ENCODE data around the gene GPT2. TPM values are rescaled to one million over a fixed set of nuclear protein-coding genes. Genes with fewer than 3 reads are reported as not detected.

The GPT2 gene
- total RNA-seq, 1 donor from 2014 or later = 12.9 TPM

- Mint-ChIP-seq H3K36me3 (ENCODE audit: low read depth) (peaks cover 32% of the 10 kb centered on the region), H3K9me3 (no peaks in the 10 kb centered on the region), H3K4me3 (ENCODE audit: low read depth) (peak overlapping the region; percentile 90), H3K4me1 (ENCODE audit: low read depth) (peaks cover 42% of the 10 kb centered on the region), H3K27me3 (ENCODE audit: low read depth) (no peaks in the 10 kb centered on the region), H3K27ac (peak overlapping the region; percentile 96)
- intact Hi-C loops (cut with micrococcal nuclease) = loop anchor here (2.0 to 10.0 kb wide), 5 partner anchors 63 to 1641 kb away; partner anchors contain the start of genes ITFG1, N4BP1, ORC6 and PHKB
- DNase-seq (ENCODE audit: low spot score) = no peak
Observed at GRCh38 chr16:46973996-46974324, 89.8 kb downstream of the GPT2 start.

GRCh38 chr16:46974352-46974751 lies 90.2 kb downstream of the GPT2 start:
- H3K4me1 Mint-ChIP-seq (ENCODE audit: low read depth) = peaks cover 39% of the 10 kb centered on the region
- H3K36me3 Mint-ChIP-seq (ENCODE audit: low read depth) = peaks cover 28% of the 10 kb centered on the region
- H3K27ac Mint-ChIP-seq = peak overlapping the region; percentile 96
- DNase-seq (ENCODE audit: low spot score) = peak; percentile 16
- peak overlapping the region; percentile 90 for H3K4me3 Mint-ChIP-seq (ENCODE audit: low read depth)
- intact Hi-C loops (cut with micrococcal nuclease) = loop anchor here (2.0 to 10.0 kb wide), 4 partner anchors 62 to 1640 kb away; partner anchors contain the start of genes ITFG1, N4BP1 and PHKB
- H3K9me3 Mint-ChIP-seq = no peaks in the 10 kb centered on the region
- no peaks in the 10 kb centered on the region for H3K27me3 Mint-ChIP-seq (ENCODE audit: low read depth)

GRCh38 chr16:46975165-46975564 lies 91.0 kb downstream of the GPT2 start:
- peak overlapping the region; percentile 96 for H3K27ac Mint-ChIP-seq
- H3K4me3 Mint-ChIP-seq (ENCODE audit: low read depth) = peak overlapping the region; percentile 90
- no peaks in the 10 kb centered on the region for H3K27me3 Mint-ChIP-seq (ENCODE audit: low read depth)
- H3K9me3 Mint-ChIP-seq = no peaks in the 10 kb centered on the region
- H3K36me3 Mint-ChIP-seq (ENCODE audit: low read depth) = peaks cover 23% of the 10 kb centered on the region
- DNase-seq (ENCODE audit: low spot score) = no peak
- intact Hi-C loops (cut with micrococcal nuclease) = loop anchor here (2.0 to 10.0 kb wide), 2 partner anchors 62 to 1640 kb away; partner anchors contain the start of gene N4BP1
- peaks cover 37% of the 10 kb centered on the region for H3K4me1 Mint-ChIP-seq (ENCODE audit: low read depth)

- H3K4me1 Mint-ChIP-seq (ENCODE audit: low read depth) = peaks cover 34% of the 10 kb centered on the region
- intact Hi-C loops (cut with micrococcal nuclease) = loop anchor here (2.0 to 10.0 kb wide), 3 partner anchors 41 to 1639 kb away; partner anchors contain the start of gene N4BP1
- peak overlapping the region; percentile 78 for H3K27ac Mint-ChIP-seq
- DNase-seq (ENCODE audit: low spot score) = no peak
- no peaks in the 10 kb centered on the region for H3K27me3 Mint-ChIP-seq (ENCODE audit: low read depth)
- peak overlapping the region; percentile 24 for H3K4me3 Mint-ChIP-seq (ENCODE audit: low read depth)
- no peaks in the 10 kb centered on the region for H3K9me3 Mint-ChIP-seq
- H3K36me3 Mint-ChIP-seq (ENCODE audit: low read depth) = peaks cover 17% of the 10 kb centered on the region
Observed at GRCh38 chr16:46975908-46976470, 91.8 kb downstream of the GPT2 start.

GRCh38 chr16:46976550-46976949 lies 92.4 kb downstream of the GPT2 start:
- Mint-ChIP-seq H3K9me3 (no peaks in the 10 kb centered on the region), H3K27me3 (ENCODE audit: low read depth) (no peaks in the 10 kb centered on the region), H3K4me1 (ENCODE audit: low read depth) (peaks cover 30% of the 10 kb centered on the region), H3K27ac (peak overlapping the region; percentile 8), H3K4me3 (ENCODE audit: low read depth) (no peak overlapping the region), H3K36me3 (ENCODE audit: low read depth) (peaks cover 12% of the 10 kb centered on the region)
- no peak for DNase-seq (ENCODE audit: low spot score)
- intact Hi-C loops (cut with micrococcal nuclease) = loop anchor here (2.0 to 10.0 kb wide), 2 partner anchors 40 to 1638 kb away; partner anchors contain the start of gene N4BP1

Other genes starting within 250 kb of the GPT2 start
- gene VPS35, start 195.2 kb upstream of the GPT2 start, total RNA-seq = 90.4 and 90.5 TPM in 2 replicates
- gene ORC6, start 194.7 kb upstream of the GPT2 start, total RNA-seq = 56.2 and 56.8 TPM in 2 replicates
- gene MYLK3, start 136.0 kb upstream of the GPT2 start, total RNA-seq = 0.25 and 0.32 TPM in 2 replicates
- 20.1 and 24.0 TPM in 2 replicates for gene C16orf87, start 53.2 kb upstream of the GPT2 start, total RNA-seq
- 65.9 and 74.4 TPM in 2 replicates for gene DNAJA2, start 89.3 kb downstream of the GPT2 start, total RNA-seq